Thyroid gland (tissue), 4 donors: ENCODE data around the gene KCTD10. TPM values are rescaled to one million over a fixed set of nuclear protein-coding genes. Genes with fewer than 3 reads are reported as not detected.

ENCODE experiments used
- DNase-seq, 2 donors: peaks; one replicate each; pipeline ENCODE4 v3.0.0-alpha.2; 2019
- H3K27ac ChIP-seq, 3 donors: fragments of 200-600 bp; sonication (generic); 1 replicate in 2 of 3; 2 replicates in 1 of 3; pipeline ENCODE4 v1.5.1; 2016 to 2019; ENCODE audit warnings: mild to moderate bottlenecking in 1 of 3, moderate library complexity in 1 of 3
- H3K27me3 ChIP-seq: fragments of 200-600 bp; sonication (generic); one replicate; pipeline ENCODE4 v1.5.1; 2019
- H3K36me3 ChIP-seq, 2 donors: fragments of 200-600 bp; sonication (generic); one replicate each; pipeline ENCODE4 v1.5.1; 2016 to 2019
- H3K4me1 ChIP-seq, 2 donors: fragments of 200-600 bp; sonication (generic); one replicate each; pipeline ENCODE4 v1.5.1; 2017 to 2019
- H3K4me3 ChIP-seq, 3 donors: fragments of 200-600 bp; sonication (generic); replicated peaks in 1 of 3; 1 replicate in 2 of 3; 2 replicates in 1 of 3; pipeline ENCODE4 v1.5.1; 2016; ENCODE audit warnings: mild to moderate bottlenecking in 1 of 3
- H3K9me3 ChIP-seq: fragments of 200-600 bp; sonication (generic); one replicate; pipeline ENCODE4 v1.5.1; 2017
- CTCF ChIP-seq, 6 experiments: fragments of 200-600 bp in 3 of 6; fragments of 450-650 bp in 3 of 6; sonication (generic) in 3 of 6; IDR thresholded peaks; one replicate each; pipeline ENCODE4 v1.5.1; 2016 to 2019; ENCODE audit warnings: antibody characterized with exemption in 6 of 6, mild to moderate bottlenecking in 2 of 6, inconsistent platforms in 1 of 6, moderate library complexity in 1 of 6
- POLR2A ChIP-seq, 2 donors: fragments of 450-650 bp; IDR thresholded peaks; one replicate each; pipeline ENCODE4 v1.6.1; 2017; ENCODE audit warnings: antibody characterized with exemption in 2 of 2, mild to moderate bottlenecking in 2 of 2, moderate library complexity in 1 of 2
- WGBS, 2 donors: methylation state at CpG; one replicate each; pipeline ENCODE4 v1.1.5; 2017; 5-methylcytosine and 5-hydroxymethylcytosine counted together
- intact Hi-C: fragments of 100-400 bp; cut with DNase I; formaldehyde crosslinking; loops from one replicate; pipeline ENCODE4 v1.15.1; 2023
- total RNA-seq, 4 donors: library from RNA; depleted of rRNA; stranded (reverse); fragments of >200 nt; gene quantifications; one replicate each; pipeline ENCODE4 v1.2.3, GENCODE V29; 2016

The KCTD10 gene
- total RNA-seq, 4 donors from 2014 or later, result 70.3 to 149 (median 85.4) TPM

GRCh38 chr12:109450980-109451379, 26.1 kb downstream of the KCTD10 start:
- no peak for DNase-seq
- H3K27me3 ChIP-seq, result no peaks in the 10 kb centered on the region
- H3K9me3 ChIP-seq, result no peaks in the 10 kb centered on the region
- H3K36me3 ChIP-seq, result peaks cover 38 to 39% of the 10 kb centered on the region in 2 donors
- WGBS, 2 donors, result 64 to 81% methylated on average over 4 of the region's 4 CpGs
- no peak overlapping the region for H3K27ac ChIP-seq
- H3K4me1 ChIP-seq, result peaks cover 38 to 42% of the 10 kb centered on the region in 2 donors
- intact Hi-C loops, result no loop called here
- TF ChIP-seq POLR2A (IDR thresholded peaks at IDR 0.05), result no peak
- TF ChIP-seq CTCF (IDR thresholded peaks at IDR 0.05), result no peak
- no peak overlapping the region for H3K4me3 ChIP-seq

- DNase-seq, result no peak
- Histone ChIP-seq H3K27me3 (no peaks in the 10 kb centered on the region), H3K4me1 (peaks cover 28 to 36% of the 10 kb centered on the region in 2 donors), H3K36me3 (peaks cover 32 to 39% of the 10 kb centered on the region in 2 donors), H3K27ac (no peak overlapping the region), H3K4me3 (no peak overlapping the region), H3K9me3 (no peaks in the 10 kb centered on the region)
- TF ChIP-seq POLR2A (IDR thresholded peaks at IDR 0.05) (no peak), CTCF (IDR thresholded peaks at IDR 0.05) (no peak)
- 87 to 90% methylated on average over 16 of the region's 16 CpGs for WGBS, 2 donors
- intact Hi-C loops, result no loop called here
Measured at GRCh38 chr12:109449845-109450532, 27.1 kb downstream of the KCTD10 start.

GRCh38 chr12:109448707-109449390, 28.3 kb downstream of the KCTD10 start:
- no peak overlapping the region for H3K27ac ChIP-seq
- no peaks in the 10 kb centered on the region for H3K27me3 ChIP-seq
- no peaks in the 10 kb centered on the region for H3K9me3 ChIP-seq
- H3K4me3 ChIP-seq, result no peak overlapping the region
- TF ChIP-seq POLR2A (IDR thresholded peaks at IDR 0.05), result no peak
- TF ChIP-seq CTCF (IDR thresholded peaks at IDR 0.05), result no peak
- WGBS, 2 donors, result 96 to 97% methylated on average over 8 of the region's 8 CpGs
- intact Hi-C loops, result no loop called here
- no peak for DNase-seq
- peaks cover 21 to 39% of the 10 kb centered on the region in 2 donors for H3K36me3 ChIP-seq
- peaks cover 26 to 36% of the 10 kb centered on the region in 2 donors for H3K4me1 ChIP-seq

- H3K36me3 ChIP-seq, result peaks cover 16 to 36% of the 10 kb centered on the region in 2 donors
- H3K4me1 ChIP-seq, result peaks cover 25 to 33% of the 10 kb centered on the region in 2 donors
- TF ChIP-seq CTCF (IDR thresholded peaks at IDR 0.05) (no peak), POLR2A (IDR thresholded peaks at IDR 0.05) (no peak)
- H3K27ac ChIP-seq, result no peak overlapping the region
- H3K27me3 ChIP-seq, result no peaks in the 10 kb centered on the region
- DNase-seq, result no peak
- intact Hi-C loops, result no loop called here
- H3K9me3 ChIP-seq, result no peaks in the 10 kb centered on the region
- no peak overlapping the region for H3K4me3 ChIP-seq
- 87 to 92% methylated on average over 5 of the region's 5 CpGs for WGBS, 2 donors
Measured at GRCh38 chr12:109448272-109448671, 28.8 kb downstream of the KCTD10 start.

- H3K36me3 ChIP-seq, result peaks cover 11 to 30% of the 10 kb centered on the region in 2 donors
- peaks cover 18 to 27% of the 10 kb centered on the region in 2 donors for H3K4me1 ChIP-seq
- no peak overlapping the region for H3K27ac ChIP-seq
- H3K27me3 ChIP-seq, result no peaks in the 10 kb centered on the region
- no peaks in the 10 kb centered on the region for H3K9me3 ChIP-seq
- WGBS, 2 donors, result 87 to 88% methylated on average over 9 of the region's 9 CpGs
- intact Hi-C loops, result no loop called here
- DNase-seq, result no peak
- no peak overlapping the region for H3K4me3 ChIP-seq
- TF ChIP-seq CTCF (IDR thresholded peaks at IDR 0.05) (no peak), POLR2A (IDR thresholded peaks at IDR 0.05) (no peak)
Measured at GRCh38 chr12:109447482-109447881, 29.6 kb downstream of the KCTD10 start.
